Measurements from ENCODE around the gene PICK1.

- TF ChIP-seq ZNF510 (tag by site-specific recombination; IDR thresholded peaks at IDR 0.05; ENCODE audit: insufficient replicate concordance) (no peak), ZNF302 (tag by site-specific recombination; IDR thresholded peaks at IDR 0.05; ENCODE audit: low read depth) (no peak), ZNF239 (tag by site-specific recombination; IDR thresholded peaks at IDR 0.05) (no peak), ZNF335 (tag by site-specific recombination; conservative IDR thresholded peaks at IDR 0.05) (no peak), ZNF274 (IDR thresholded peaks at IDR 0.05; ENCODE audit: low read length) (no peak), ZNF274 (tag by site-specific recombination; IDR thresholded peaks at IDR 0.05; ENCODE audit: borderline replicate concordance) (no peak), ZNF121 (tag by site-specific recombination; IDR thresholded peaks at IDR 0.05) (no peak), ZNF521 (tag by site-specific recombination; IDR thresholded peaks at IDR 0.05) (no peak), REST (tag by site-specific recombination; IDR thresholded peaks at IDR 0.05) (no peak), CTCF (tag by site-specific recombination; IDR thresholded peaks at IDR 0.05) (no peak), ZNF23 (tag by site-specific recombination; IDR thresholded peaks at IDR 0.05; ENCODE audit: borderline replicate concordance) (no peak), KLF10 (tag by site-specific recombination; IDR thresholded peaks at IDR 0.05) (no peak), YY1 (tag by site-specific recombination; IDR thresholded peaks at IDR 0.05) (no peak), ZNF155 (tag by site-specific recombination; IDR thresholded peaks at IDR 0.05) (no peak), ZNF776 (tag by site-specific recombination; IDR thresholded peaks at IDR 0.05; ENCODE audit: borderline replicate concordance) (no peak)
These were observed 46.9 kb downstream of the PICK1 start for GRCh38 chr22:38104084-38104483.
